Retina (tissue), 1 donor: ENCODE results near the gene IFNA8.
"Not testable (repeated sequence)": the region's sequence is repeated elsewhere in the genome, so short reads cannot be mapped to it uniquely, and the experiment has no call there.

Source experiments
- DNase-seq: peaks from one replicate; pipeline ENCODE4 v3.0.0-alpha.2; 2016

The IFNA8 gene

GRCh38 chr9:21429191-21429590 lies 20.3 kb downstream of the IFNA8 start:
- no peak for DNase-seq

GRCh38 chr9:21432672-21433425 lies 23.9 kb downstream of the IFNA8 start:
- DNase-seq: no peak

- DNase-seq: no peak
These were observed 25.5 kb downstream of the IFNA8 start for GRCh38 chr9:21434202-21435014.

GRCh38 chr9:21435015-21435383 lies 26.1 kb downstream of the IFNA8 start:
- not testable (repeated sequence) for DNase-seq

GRCh38 chr9:21440139-21440538 lies 31.2 kb downstream of the IFNA8 start, which contains the start of gene IFNA1:
IFNA1 (plus strand) TSS chr9:21440439; CDS start chr9:21440508, 69 bp downstream.
- no peak for DNase-seq

- no peak for DNase-seq
These were observed 35.1 kb downstream of the IFNA8 start for GRCh38 chr9:21443849-21444625.

GRCh38 chr9:21449312-21449711 lies 40.4 kb downstream of the IFNA8 start:
- not testable (repeated sequence) for DNase-seq

- DNase-seq: no peak
These were observed 41.9 kb downstream of the IFNA8 start for GRCh38 chr9:21450733-21451394.

GRCh38 chr9:21452681-21453080 lies 43.8 kb downstream of the IFNA8 start:
- DNase-seq: no peak

GRCh38 chr9:21454149-21454548 lies 45.2 kb downstream of the IFNA8 start:
- no peak for DNase-seq

- no peak for DNase-seq
These were observed 46.4 kb downstream of the IFNA8 start for GRCh38 chr9:21455320-21455719.
